Mononuclear cell (primary cell): ENCODE measurements around the gene TMEM220. TPM values are rescaled to one million over a fixed set of nuclear protein-coding genes. Genes with fewer than 3 reads are reported as not detected.
"Not testable (repeated sequence)": the region's sequence is repeated elsewhere in the genome, so short reads cannot be mapped to it uniquely, and the experiment has no call there.

Experiments used
- H3K27me3 ChIP-seq: 2 replicates; pipeline ENCODE4 v1.6.0; 2011; ENCODE audit warnings: low read length, control low read depth; ENCODE audit not compliant: insufficient read depth
- H3K4me1 ChIP-seq: 2 replicates; pipeline ENCODE4 v1.5.1; 2011; ENCODE audit warnings: mild to moderate bottlenecking, low read length, control low read depth; ENCODE audit not compliant: insufficient read depth
- H3K4me3 ChIP-seq: 2 replicates; pipeline ENCODE4 v1.5.1; 2011; ENCODE audit warnings: mild to moderate bottlenecking, low read length, moderate library complexity
- H3K9me3 ChIP-seq: 2 replicates; pipeline ENCODE4 v1.5.1; 2011; ENCODE audit warnings: low read depth, mild to moderate bottlenecking, control low read depth, low read length
- total RNA-seq: library from RNA; depleted of rRNA; stranded (reverse); fragments of >200 nt; gene quantifications from one replicate; pipeline ENCODE4 v1.2.3, GENCODE V29; 2012

The TMEM220 gene
- total RNA-seq, 1 donor: 2.6 TPM

GRCh38 chr17:10743316-10744009, 13.6 kb upstream of the TMEM220 start:
- no peaks in the 10 kb centered on the region for H3K27me3 ChIP-seq
- H3K9me3 ChIP-seq: no peaks in the 10 kb centered on the region
- H3K4me3 ChIP-seq: no peak overlapping the region
- H3K4me1 ChIP-seq: peaks cover 5% of the 10 kb centered on the region

GRCh38 chr17:10742431-10742830, 12.6 kb upstream of the TMEM220 start:
- no peak overlapping the region for H3K4me3 ChIP-seq
- H3K27me3 ChIP-seq: no peaks in the 10 kb centered on the region
- peaks cover 5% of the 10 kb centered on the region for H3K4me1 ChIP-seq
- H3K9me3 ChIP-seq: no peaks in the 10 kb centered on the region

DNA sequence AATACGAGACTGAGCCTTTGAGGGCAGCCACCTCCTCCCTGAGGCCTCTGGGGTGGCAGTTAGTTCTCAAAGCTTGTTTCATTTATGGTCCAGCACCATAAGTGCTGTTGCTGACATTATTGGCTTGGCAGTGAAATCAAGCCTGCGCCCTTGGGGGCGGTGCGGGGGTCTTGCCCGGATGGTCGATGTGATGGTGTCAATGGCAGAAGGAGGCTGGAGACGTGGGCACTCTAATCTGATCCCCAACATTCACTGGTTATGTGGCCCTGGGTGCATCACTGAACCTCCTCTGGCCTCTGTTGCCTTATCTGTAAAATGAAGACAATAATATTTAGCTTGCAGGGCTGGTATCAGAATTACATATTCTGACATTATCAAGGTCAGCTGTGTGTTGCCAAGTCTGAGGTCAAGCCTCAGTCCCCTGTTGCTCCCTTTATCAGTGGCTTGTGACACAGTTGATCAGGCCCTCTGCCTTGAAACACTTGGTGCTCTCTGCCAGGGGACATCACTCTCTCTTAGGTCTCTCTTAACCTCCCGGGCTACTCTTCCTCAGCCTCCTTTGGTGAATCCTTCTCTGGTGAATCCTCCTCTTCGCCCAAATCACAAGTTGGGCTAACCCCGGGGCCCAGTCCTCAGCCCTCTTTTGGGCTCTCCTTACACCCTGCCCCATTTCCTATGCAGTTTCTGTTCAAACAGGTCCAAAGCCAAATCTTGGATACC, 11.8 kb upstream of the TMEM220 start:
- Histone ChIP-seq H3K4me1 (peaks cover 8% of the 10 kb centered on the region), H3K27me3 (no peaks in the 10 kb centered on the region), H3K9me3 (no peaks in the 10 kb centered on the region), H3K4me3 (no peak overlapping the region)

DNA sequence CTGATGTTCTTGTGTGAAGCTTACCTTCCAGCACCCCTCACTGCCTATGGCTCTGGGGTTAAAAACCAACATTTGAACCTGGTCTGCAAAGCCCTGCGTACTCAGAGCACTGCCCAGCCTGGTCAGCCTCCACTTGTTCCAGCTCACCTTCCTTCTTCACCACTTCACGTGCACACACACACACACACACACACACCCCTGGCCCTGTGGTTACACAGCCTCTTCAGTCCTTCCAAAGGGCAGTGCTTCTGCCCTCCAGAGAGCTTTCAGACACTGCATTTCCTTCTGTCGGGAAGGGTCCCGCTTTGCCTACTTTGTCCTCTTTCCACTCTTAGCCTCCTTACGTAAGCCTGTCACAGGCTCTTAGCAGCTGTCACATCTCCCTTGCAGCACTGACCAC, 9.6 kb upstream of the TMEM220 start:
- H3K4me3 ChIP-seq: no peak overlapping the region
- H3K9me3 ChIP-seq: no peaks in the 10 kb centered on the region
- no peaks in the 10 kb centered on the region for H3K27me3 ChIP-seq
- peaks cover 7% of the 10 kb centered on the region for H3K4me1 ChIP-seq

- Histone ChIP-seq H3K27me3 (no peaks in the 10 kb centered on the region), H3K9me3 (no peaks in the 10 kb centered on the region), H3K4me1 (peaks cover 3% of the 10 kb centered on the region), H3K4me3 (no peak overlapping the region)
Measured at GRCh38 chr17:10738521-10739258, 8.9 kb upstream of the TMEM220 start.

DNA sequence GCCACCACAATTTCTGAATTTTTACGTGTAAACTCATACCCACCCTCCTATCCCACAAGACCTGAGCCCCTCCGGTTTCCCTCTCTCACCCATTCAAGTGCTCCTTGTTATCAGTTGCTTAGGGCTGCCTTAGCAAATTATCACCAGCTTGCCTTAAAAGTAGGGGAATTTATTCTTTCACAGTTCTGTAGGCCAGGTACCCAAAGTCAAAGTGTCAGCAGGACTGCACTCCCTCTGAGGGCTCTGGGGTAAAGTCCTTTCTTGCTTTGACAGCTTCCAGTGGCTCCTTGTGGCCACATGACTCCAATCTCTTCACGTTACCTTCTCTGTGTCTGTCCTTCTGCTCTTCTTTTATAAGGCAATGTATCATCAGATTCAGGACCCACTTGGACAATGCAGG, 7.9 kb upstream of the TMEM220 start:
- Histone ChIP-seq H3K9me3 (no peaks in the 10 kb centered on the region), H3K4me3 (no peak overlapping the region), H3K4me1 (peaks cover 3% of the 10 kb centered on the region), H3K27me3 (no peaks in the 10 kb centered on the region)

DNA sequence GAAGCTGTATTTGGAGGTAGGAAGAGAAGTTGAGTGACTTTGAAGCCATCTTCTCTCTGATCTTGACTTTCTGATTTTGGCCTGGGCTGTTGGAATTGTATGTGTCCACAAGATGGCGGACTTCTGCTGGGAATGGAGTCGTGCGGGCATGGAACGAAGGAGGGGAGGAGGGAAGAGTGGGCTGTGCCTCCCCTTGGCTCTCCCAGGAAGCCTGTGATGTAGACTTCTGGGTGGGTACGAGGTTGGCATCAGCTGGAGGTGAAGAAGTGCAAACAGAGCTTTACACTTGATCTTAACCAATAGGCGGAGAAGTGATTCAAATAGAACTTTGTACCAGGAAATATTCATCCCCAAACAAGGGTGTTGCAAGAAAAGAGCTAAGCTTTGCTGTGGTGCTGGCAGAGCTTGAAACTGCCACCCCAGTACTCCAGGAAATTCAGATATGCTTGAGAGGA, 7.4 kb upstream of the TMEM220 start:
- H3K27me3 ChIP-seq: no peaks in the 10 kb centered on the region
- H3K4me1 ChIP-seq: peaks cover 3% of the 10 kb centered on the region
- H3K4me3 ChIP-seq: no peak overlapping the region
- H3K9me3 ChIP-seq: no peaks in the 10 kb centered on the region

- no peak overlapping the region for H3K4me3 ChIP-seq
- H3K27me3 ChIP-seq: no peaks in the 10 kb centered on the region
- peaks cover 3% of the 10 kb centered on the region for H3K4me1 ChIP-seq
- no peaks in the 10 kb centered on the region for H3K9me3 ChIP-seq
Measured at GRCh38 chr17:10735821-10736220, 6.0 kb upstream of the TMEM220 start.

DNA sequence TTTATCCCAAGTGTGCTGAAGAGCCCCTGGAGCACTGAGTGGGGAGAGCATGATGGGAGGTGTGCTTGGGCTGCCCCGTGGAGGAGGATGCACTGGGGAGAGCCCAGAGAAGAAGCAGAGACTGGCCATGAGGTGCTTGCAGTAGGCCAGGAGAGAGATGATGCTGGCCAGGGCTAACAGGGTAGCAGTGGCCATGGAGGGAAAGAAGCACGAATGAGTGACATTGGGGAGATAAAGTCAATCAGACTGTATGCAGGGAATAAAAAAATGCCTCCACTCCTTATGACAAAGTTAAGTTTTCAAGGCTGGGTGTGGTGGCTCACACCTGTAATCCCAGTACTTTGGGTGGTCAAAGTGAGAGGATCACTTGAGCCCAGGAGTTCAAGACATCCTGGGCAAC, 5.4 kb upstream of the TMEM220 start:
- Histone ChIP-seq H3K27me3 (no peaks in the 10 kb centered on the region), H3K4me3 (no peak overlapping the region), H3K9me3 (no peaks in the 10 kb centered on the region)

GRCh38 chr17:10733666-10734065, 3.8 kb upstream of the TMEM220 start:
- H3K27me3 ChIP-seq: no peaks in the 10 kb centered on the region
- H3K9me3 ChIP-seq: no peaks in the 10 kb centered on the region
- peaks cover 7% of the 10 kb centered on the region for H3K4me1 ChIP-seq
- no peak overlapping the region for H3K4me3 ChIP-seq

More for the DNA sequence above, 5.4 kb upstream of the TMEM220 start:
- peaks cover 5% of the 10 kb centered on the region for H3K4me1 ChIP-seq

DNA sequence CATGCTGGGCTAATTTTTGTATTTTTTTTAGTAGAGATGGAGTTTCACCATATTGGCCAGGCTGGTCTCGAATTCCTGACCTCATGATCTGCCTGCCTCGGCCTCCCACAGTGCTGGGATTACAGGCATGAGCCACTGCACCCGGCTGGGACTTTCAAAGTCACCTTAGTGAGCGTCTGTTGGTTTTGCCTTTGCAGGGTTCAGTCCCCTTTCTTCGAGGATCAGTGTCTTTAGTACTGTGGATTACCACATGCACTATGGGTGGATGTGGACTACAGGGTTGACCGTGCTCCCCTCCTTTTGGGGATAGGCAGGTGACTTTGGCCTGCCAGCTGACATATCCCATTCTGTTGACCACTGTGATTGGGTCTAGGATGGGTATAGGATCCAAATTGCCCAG, 2.3 kb upstream of the TMEM220 start:
- H3K4me3 ChIP-seq, H3K9me3 ChIP-seq, H3K27me3 ChIP-seq, H3K4me1 ChIP-seq: not testable (repeated sequence)

GRCh38 chr17:10731408-10731879, 1.6 kb upstream of the TMEM220 start:
- peaks cover 4% of the 10 kb centered on the region for H3K4me1 ChIP-seq
- H3K4me3 ChIP-seq: no peak overlapping the region
- H3K27me3 ChIP-seq: no peaks in the 10 kb centered on the region
- H3K9me3 ChIP-seq: no peaks in the 10 kb centered on the region

GRCh38 chr17:10730247-10730646, 424 bp upstream of the TMEM220 start:
- not testable (repeated sequence) for H3K9me3 ChIP-seq, H3K4me1 ChIP-seq, H3K27me3 ChIP-seq
- H3K4me3 ChIP-seq: peak overlapping the region; percentile 57

DNA sequence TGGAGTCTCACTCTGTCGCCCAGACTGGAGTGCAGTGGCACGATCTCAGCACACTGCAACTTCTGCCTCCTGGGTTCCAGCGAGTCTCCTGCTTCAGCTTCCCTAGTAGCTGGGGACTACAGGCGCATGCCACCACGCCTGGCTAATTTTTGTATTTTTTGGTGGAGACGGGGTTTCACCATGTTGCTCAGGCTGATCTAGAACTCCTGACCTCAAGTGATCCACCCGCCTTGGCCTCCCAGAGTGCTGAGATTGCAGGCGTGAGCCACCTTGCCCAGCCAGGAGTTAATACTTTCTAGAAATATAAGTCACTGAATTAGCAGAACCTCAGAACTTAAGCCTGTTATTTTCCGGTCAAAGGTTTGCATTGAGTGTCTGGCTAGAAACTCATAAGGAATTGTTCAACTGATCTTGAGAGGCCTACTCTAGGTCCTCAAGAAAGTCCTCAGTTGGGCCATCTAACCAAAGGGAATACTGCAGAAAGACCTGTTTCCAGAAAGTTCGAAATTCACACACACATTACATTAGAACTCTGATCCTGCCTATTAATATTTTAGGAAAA, 1.4 kb downstream of the TMEM220 start:
- Histone ChIP-seq H3K9me3 (no peaks in the 10 kb centered on the region), H3K27me3 (no peaks in the 10 kb centered on the region), H3K4me3 (no peak overlapping the region), H3K4me1 (peaks cover 4% of the 10 kb centered on the region)

GRCh38 chr17:10727192-10727591, 2.6 kb downstream of the TMEM220 start:
- no peak overlapping the region for H3K4me3 ChIP-seq
- no peaks in the 10 kb centered on the region for H3K9me3 ChIP-seq
- peaks cover 4% of the 10 kb centered on the region for H3K4me1 ChIP-seq
- H3K27me3 ChIP-seq: no peaks in the 10 kb centered on the region
